ENCODE results near the gene ADGRD1. TPM values are rescaled to one million over a fixed set of nuclear protein-coding genes. Genes with fewer than 3 reads are reported as not detected.

Gene ADGRD1
- total RNA-seq, 1 experiment from 2014 or later, result 0.77 TPM

GRCh38 chr12:130949806-130950205, 3.9 kb upstream of the ADGRD1 start:
- ATAC-seq, result no peak

GRCh38 chr12:130951636-130952035, 2.1 kb upstream of the ADGRD1 start:
- POLR2A ChIA-PET, result no interaction called here
- Mint-ChIP-seq H3K9me3 (peaks cover 18% of the 10 kb centered on the region), H3K4me1 (peaks cover 52% of the 10 kb centered on the region), H3K27me3 (ENCODE audit: low read depth) (peaks cover 18% of the 10 kb centered on the region), H3K27ac (peak overlapping the region; percentile 21), H3K4me3 (no peak overlapping the region), H3K36me3 (peaks cover 6% of the 10 kb centered on the region)
- DNase-seq (ENCODE audit: low spot score) (no peak), ATAC-seq (no peak)
- CTCF ChIA-PET, result no interaction called here
- TF ChIP-seq GTF2I (CRISPR knock-in tag; conservative IDR thresholded peaks at IDR 0.05) (no peak), NR3C1 (CRISPR knock-in tag; conservative IDR thresholded peaks at IDR 0.05; ENCODE audit: low read depth) (no peak), USF1 (CRISPR knock-in tag; IDR thresholded peaks at IDR 0.05) (no peak), PRRX2 (CRISPR knock-in tag; IDR thresholded peaks at IDR 0.05) (no peak)

More at GRCh38 chr12:130949806-130950205, 3.9 kb upstream of the ADGRD1 start:
- ChIA-PET CTCF (interaction anchor here (1.4 kb wide), 1 partner anchor 34 kb away, joined by 4 read pairs; no protein-coding TSS in a partner anchor), POLR2A (interaction anchor here (0.6 kb wide), 1 partner anchor 88 kb away, joined by 3 read pairs; no protein-coding TSS in a partner anchor)
- Mint-ChIP-seq H3K4me3 (no peak overlapping the region), H3K9me3 (peaks cover 37% of the 10 kb centered on the region), H3K27me3 (ENCODE audit: low read depth) (peaks cover 22% of the 10 kb centered on the region), H3K4me1 (peaks cover 52% of the 10 kb centered on the region), H3K36me3 (peaks cover 23% of the 10 kb centered on the region), H3K27ac (no peak overlapping the region)
- TF ChIP-seq ZNF317 (CRISPR knock-in tag; IDR thresholded peaks at IDR 0.05; ENCODE audit: borderline replicate concordance, low read depth), result no peak
- no peak for TF ChIP-seq ZNF416 (CRISPR knock-in tag; IDR thresholded peaks at IDR 0.05)
- DNase-seq (ENCODE audit: low spot score), result no peak

- Mint-ChIP-seq H3K27ac (no peak overlapping the region), H3K9me3 (peaks cover 11% of the 10 kb centered on the region), H3K27me3 (ENCODE audit: low read depth) (peaks cover 11% of the 10 kb centered on the region), H3K36me3 (no peaks in the 10 kb centered on the region; the same call in 1 of the 2 replicates), H3K4me3 (no peak overlapping the region), H3K4me1 (peaks cover 46% of the 10 kb centered on the region)
- no peak for TF ChIP-seq SMAD3 (CRISPR knock-in tag; IDR thresholded peaks at IDR 0.05; ENCODE audit: borderline replicate concordance)
- TF ChIP-seq SMAD4 (CRISPR knock-in tag; IDR thresholded peaks at IDR 0.05), result no peak
- no peak for TF ChIP-seq ZNF423 (CRISPR knock-in tag; IDR thresholded peaks at IDR 0.05)
- no peak for TF ChIP-seq MXD4 (CRISPR knock-in tag; IDR thresholded peaks at IDR 0.05; ENCODE audit: borderline replicate concordance)
- no peak for TF ChIP-seq ETV6 (CRISPR knock-in tag; IDR thresholded peaks at IDR 0.05)
- TF ChIP-seq ZMAT4 (CRISPR knock-in tag; IDR thresholded peaks at IDR 0.05), result no peak
- ATAC-seq (no peak), DNase-seq (ENCODE audit: low spot score) (no peak)
- ChIA-PET CTCF (interaction anchor here (1.3 kb wide), 1 partner anchor 36 kb away, joined by 5 read pairs; no protein-coding TSS in a partner anchor), POLR2A (no interaction called here)
Measured at GRCh38 chr12:130952171-130952954, 1.3 kb upstream of the ADGRD1 start.

- Mint-ChIP-seq H3K4me3 (no peak overlapping the region), H3K4me1 (peaks cover 31% of the 10 kb centered on the region), H3K36me3 (no peaks in the 10 kb centered on the region; the same call in 1 of the 2 replicates), H3K27me3 (ENCODE audit: low read depth) (peaks cover 6% of the 10 kb centered on the region), H3K27ac (no peak overlapping the region), H3K9me3 (peaks cover 6% of the 10 kb centered on the region)
- ChIA-PET POLR2A (no interaction called here), CTCF (interaction anchor here (1.0 to 1.1 kb wide), 2 partner anchors 38 to 150 kb away, joined by 3 to 4 read pairs; no protein-coding TSS in a partner anchor)
- no peak for TF ChIP-seq ATF3 (CRISPR knock-in tag; conservative IDR thresholded peaks at IDR 0.05)
- no peak for DNase-seq (ENCODE audit: low spot score)
- ATAC-seq, result no peak
Measured at GRCh38 chr12:130954544-130954831, 781 bp downstream of the ADGRD1 start.

GRCh38 chr12:130955238-130955816, 1.6 kb downstream of the ADGRD1 start:
- no peak for DNase-seq (ENCODE audit: low spot score)
- no peak for ATAC-seq
- Mint-ChIP-seq H3K4me1 (peaks cover 31% of the 10 kb centered on the region), H3K4me3 (no peak overlapping the region), H3K27me3 (ENCODE audit: low read depth) (no peaks in the 10 kb centered on the region; the same call in 1 of the 2 replicates), H3K36me3 (no peaks in the 10 kb centered on the region), H3K9me3 (no peaks in the 10 kb centered on the region; the same call in 1 of the 2 replicates), H3K27ac (no peak overlapping the region)
- ChIA-PET POLR2A (no interaction called here), CTCF (no interaction called here)
- TF ChIP-seq ZMAT4 (CRISPR knock-in tag; IDR thresholded peaks at IDR 0.05) (no peak), ZNF423 (CRISPR knock-in tag; IDR thresholded peaks at IDR 0.05) (peak; percentile 61)

Data from WTC11 (cell line).